H9 (cell line): ENCODE results near the gene RAPGEF6. TPM values are rescaled to one million over a fixed set of nuclear protein-coding genes. Genes with fewer than 3 reads are reported as not detected.

Source experiments
- DNase-seq: peaks from one replicate; pipeline ENCODE4 v3.0.0-alpha.2; 2017
- H2AFZ ChIP-seq: one replicate; pipeline ENCODE4 v1.6.1; 2013; ENCODE audit warnings: mild to moderate bottlenecking, low read length, control low read depth, moderate library complexity
- H2AK5ac ChIP-seq: 2 replicates; pipeline ENCODE4 v1.6.1; 2013; ENCODE audit warnings: low read length, control low read depth, mixed read lengths; ENCODE audit not compliant: insufficient read length
- H2BK120ac ChIP-seq: one replicate; pipeline ENCODE4 v1.6.1; 2013; ENCODE audit warnings: low read depth, mild to moderate bottlenecking, low read length, control low read depth, inconsistent platforms; ENCODE audit not compliant: poor library complexity, severe bottlenecking
- H2BK12ac ChIP-seq: 2 replicates; pipeline ENCODE4 v1.6.1; 2013; ENCODE audit warnings: low read length, control low read depth, mixed read lengths, low read depth; ENCODE audit not compliant: insufficient read length
- H2BK15ac ChIP-seq: 2 replicates; pipeline ENCODE4 v1.6.1; 2013; ENCODE audit warnings: low read depth, low read length, control low read depth
- H2BK20ac ChIP-seq: one replicate; pipeline ENCODE4 v1.6.1; 2013; ENCODE audit warnings: low read depth, mild to moderate bottlenecking, low read length, control low read depth, inconsistent platforms; ENCODE audit not compliant: poor library complexity, severe bottlenecking
- H2BK5ac ChIP-seq: 2 replicates; pipeline ENCODE4 v1.6.1; 2013; ENCODE audit warnings: low read length, control low read depth, mixed read lengths; ENCODE audit not compliant: insufficient read length
- H3K14ac ChIP-seq: 2 replicates; pipeline ENCODE4 v1.6.1; 2013; ENCODE audit warnings: low read length, control low read depth; ENCODE audit not compliant: insufficient read depth
- H3K18ac ChIP-seq: 2 replicates; pipeline ENCODE4 v1.6.1; 2013; ENCODE audit warnings: low read depth, mild to moderate bottlenecking, mixed read lengths, low read length, control low read depth; ENCODE audit not compliant: insufficient read length
- H3K23ac ChIP-seq: 2 replicates; pipeline ENCODE4 v1.6.1; 2013; ENCODE audit warnings: low read length, control low read depth, mixed read lengths, low read depth; ENCODE audit not compliant: insufficient read length
- H3K23me2 ChIP-seq: 2 replicates; pipeline ENCODE4 v1.6.1; 2013; ENCODE audit warnings: low read depth, mild to moderate bottlenecking, mixed read lengths, low read length, control low read depth; ENCODE audit not compliant: insufficient read length, poor library complexity, severe bottlenecking
- H3K27ac ChIP-seq: 2 replicates; pipeline ENCODE4 v1.5.1; 2013; ENCODE audit warnings: low read length, control low read depth, mixed read lengths, low read depth; ENCODE audit not compliant: insufficient read length
- H3K27me3 ChIP-seq: 2 replicates; pipeline ENCODE4 v1.6.1; 2013; ENCODE audit warnings: low read length, control low read depth, inconsistent platforms; ENCODE audit not compliant: insufficient read depth
- H3K4ac ChIP-seq: 2 replicates; pipeline ENCODE4 v1.6.1; 2013; ENCODE audit warnings: low read depth, mild to moderate bottlenecking, control low read depth, inconsistent platforms, low read length, moderate library complexity
- H3K4me1 ChIP-seq: 2 replicates; pipeline ENCODE4 v1.6.1; 2013; ENCODE audit warnings: low read length, control low read depth, inconsistent platforms; ENCODE audit not compliant: insufficient read depth
- H3K4me2 ChIP-seq: 2 replicates; pipeline ENCODE4 v1.6.1; 2013; ENCODE audit warnings: low read length, control low read depth, mixed read lengths; ENCODE audit not compliant: insufficient read length, insufficient read depth
- H3K56ac ChIP-seq: 2 replicates; pipeline ENCODE4 v1.6.1; 2013; ENCODE audit warnings: low read depth, mild to moderate bottlenecking, mixed read lengths, low read length, control low read depth; ENCODE audit not compliant: insufficient read length
- H3K79me1 ChIP-seq: 2 replicates; pipeline ENCODE4 v1.6.1; 2013; ENCODE audit warnings: low read depth, mild to moderate bottlenecking, moderate library complexity, low read length, control low read depth, inconsistent platforms; ENCODE audit not compliant: insufficient read depth, poor library complexity, severe bottlenecking
- H3K79me2 ChIP-seq: 2 replicates; pipeline ENCODE4 v1.6.1; 2013; ENCODE audit warnings: low read length, control low read depth, inconsistent platforms; ENCODE audit not compliant: insufficient read depth
- H3K9ac ChIP-seq: 2 replicates; pipeline ENCODE4 v1.6.1; 2013; ENCODE audit warnings: low read length, control low read depth, mixed read lengths; ENCODE audit not compliant: insufficient read length; ENCODE audit errors: extremely low read depth
- H3K9me3 ChIP-seq: one replicate; pipeline ENCODE4 v1.6.1; 2013; ENCODE audit warnings: low read depth, low read length, inconsistent platforms; ENCODE audit not compliant: control insufficient read depth
- H3T11ph ChIP-seq: one replicate; pipeline ENCODE4 v1.6.1; 2013; ENCODE audit warnings: mild to moderate bottlenecking, low read length, control low read depth, inconsistent platforms
- H4K20me1 ChIP-seq: one replicate; pipeline ENCODE4 v1.6.1; 2013; ENCODE audit not compliant: control insufficient read depth, insufficient read length, insufficient read depth
- H4K5ac ChIP-seq: 2 replicates; pipeline ENCODE4 v1.6.1; 2013; ENCODE audit warnings: low read depth, mild to moderate bottlenecking, mixed read lengths, low read length, control low read depth; ENCODE audit not compliant: insufficient read length
- H4K8ac ChIP-seq: replicated peaks from 2 replicates; pipeline ENCODE4 v1.6.1; 2013; ENCODE audit warnings: low read length, control low read depth, mixed read lengths, low read depth; ENCODE audit not compliant: insufficient read length
- H4K91ac ChIP-seq: 2 replicates; pipeline ENCODE4 v1.6.1; 2013; ENCODE audit warnings: low read depth, mild to moderate bottlenecking, moderate library complexity, mixed read lengths, low read length, control low read depth; ENCODE audit not compliant: insufficient read length
- H3K27ac Mint-ChIP-seq, 3 experiments: 2 replicates in 2 of 3; 3 replicates in 1 of 3; pipeline ENCODE4 v1.8.0; 2020 to 2021; ENCODE audit warnings: mixed read lengths in 3 of 3, mild to moderate bottlenecking in 1 of 3, moderate library complexity in 1 of 3
- H3K27me3 Mint-ChIP-seq: 2 replicates; pipeline ENCODE4 v1.8.0; 2021; ENCODE audit warnings: low read depth, mild to moderate bottlenecking, moderate library complexity, mixed read lengths
- H3K36me3 Mint-ChIP-seq, 3 experiments: 2 replicates in 2 of 3; 3 replicates in 1 of 3; pipeline ENCODE4 v1.8.0; 2020 to 2021; ENCODE audit warnings: low read depth in 3 of 3, mixed read lengths in 3 of 3; ENCODE audit not compliant: insufficient read depth in 1 of 3
- H3K4me1 Mint-ChIP-seq, 2 experiments: 2 replicates each; pipeline ENCODE4 v1.8.0; 2020; ENCODE audit warnings: mixed read lengths in 2 of 2
- H3K4me3 Mint-ChIP-seq, 2 experiments: 2 replicates in 1 of 2; 3 replicates in 1 of 2; pipeline ENCODE4 v1.8.0; 2020 to 2021; ENCODE audit warnings: mild to moderate bottlenecking in 2 of 2, mixed read lengths in 2 of 2, moderate library complexity in 1 of 2
- H3K9me3 Mint-ChIP-seq, 2 experiments: 2 replicates in 1 of 2; 3 replicates in 1 of 2; pipeline ENCODE4 v1.8.0; 2020; ENCODE audit warnings: mild to moderate bottlenecking in 2 of 2, mixed read lengths in 2 of 2, moderate library complexity in 1 of 2
- WGBS: extraction: QIAGEN DNeasy Blood & Tissue Kit; methylation state at CpG from one replicate; pipeline ENCODE4 v1.1.7; 2013; ENCODE audit warnings: missing lambda C conversion rate, low lambda C conversion rate, mixed read lengths; ENCODE audit not compliant: insufficient read length; ENCODE audit errors: extremely low coverage; 5-methylcytosine and 5-hydroxymethylcytosine counted together
- total RNA-seq: library from RNA; stranded (reverse); gene quantifications from 2 replicates; pipeline ENCODE4 v1.2.1, GENCODE V29; 2021
- TF ChIP-seq, protein P1 (sequence below): fragments of 200-600 bp; sonication (generic); conservative IDR thresholded peaks from 3 replicates; pipeline ENCODE4 v1.8.0; 2021; ENCODE audit warnings: antibody characterized with exemption, mild to moderate bottlenecking

The RAPGEF6 gene
- total RNA-seq, 1 experiment from 2014 or later: 19.7 TPM

GRCh38 chr5:131615957-131616356 is 19.1 kb downstream of the RAPGEF6 start:
- TF ChIP-seq, protein P1, sequence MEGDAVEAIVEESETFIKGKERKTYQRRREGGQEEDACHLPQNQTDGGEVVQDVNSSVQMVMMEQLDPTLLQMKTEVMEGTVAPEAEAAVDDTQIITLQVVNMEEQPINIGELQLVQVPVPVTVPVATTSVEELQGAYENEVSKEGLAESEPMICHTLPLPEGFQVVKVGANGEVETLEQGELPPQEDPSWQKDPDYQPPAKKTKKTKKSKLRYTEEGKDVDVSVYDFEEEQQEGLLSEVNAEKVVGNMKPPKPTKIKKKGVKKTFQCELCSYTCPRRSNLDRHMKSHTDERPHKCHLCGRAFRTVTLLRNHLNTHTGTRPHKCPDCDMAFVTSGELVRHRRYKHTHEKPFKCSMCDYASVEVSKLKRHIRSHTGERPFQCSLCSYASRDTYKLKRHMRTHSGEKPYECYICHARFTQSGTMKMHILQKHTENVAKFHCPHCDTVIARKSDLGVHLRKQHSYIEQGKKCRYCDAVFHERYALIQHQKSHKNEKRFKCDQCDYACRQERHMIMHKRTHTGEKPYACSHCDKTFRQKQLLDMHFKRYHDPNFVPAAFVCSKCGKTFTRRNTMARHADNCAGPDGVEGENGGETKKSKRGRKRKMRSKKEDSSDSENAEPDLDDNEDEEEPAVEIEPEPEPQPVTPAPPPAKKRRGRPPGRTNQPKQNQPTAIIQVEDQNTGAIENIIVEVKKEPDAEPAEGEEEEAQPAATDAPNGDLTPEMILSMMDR: no peak
- WGBS: no CpG with 5 or more reads among the region's 2 CpGs

More at GRCh38 chr5:131615957-131616356, 19.1 kb downstream of the RAPGEF6 start:
- Mint-ChIP-seq H3K4me3 (no peak overlapping the region), H3K4me1 (peaks cover 13 to 16% of the 10 kb centered on the region in 2 experiments), H3K36me3 (no peaks in the 10 kb centered on the region; a peak in 2 of 7 replicates), H3K9me3 (no peaks in the 10 kb centered on the region), H3K27ac (no peak overlapping the region), H3K27me3 (no peaks in the 10 kb centered on the region)
- H2BK5ac ChIP-seq: no peak overlapping the region
- H2AK5ac ChIP-seq: no peak overlapping the region
- H3K79me1 ChIP-seq: peaks cover 5% of the 10 kb centered on the region
- no peak overlapping the region for H3K14ac ChIP-seq
- no peak overlapping the region for H4K91ac ChIP-seq
- no peak overlapping the region for H3K27ac ChIP-seq
- no peak for DNase-seq
- H2BK120ac ChIP-seq: no peak overlapping the region
- no peaks in the 10 kb centered on the region for H3K23me2 ChIP-seq
- no peak overlapping the region for H3K23ac ChIP-seq
- no peaks in the 10 kb centered on the region for H3K9me3 ChIP-seq
- H3K4me1 ChIP-seq: no peaks in the 10 kb centered on the region; the same call in 1 of the 2 replicates
- H2BK12ac ChIP-seq: no peak overlapping the region
- peaks cover 4% of the 10 kb centered on the region; the same call in 1 of the 2 replicates for H3K79me2 ChIP-seq
- H3K4ac ChIP-seq: no peak overlapping the region
- no peak overlapping the region for H3K4me2 ChIP-seq
- no peaks in the 10 kb centered on the region for H4K20me1 ChIP-seq
- H3T11ph ChIP-seq: no peak overlapping the region
- no peak overlapping the region for H2BK15ac ChIP-seq
- H3K18ac ChIP-seq: no peak overlapping the region
- no peak overlapping the region for H2AFZ ChIP-seq
- H3K56ac ChIP-seq: no peak overlapping the region
- H2BK20ac ChIP-seq: no peak overlapping the region
- H4K5ac ChIP-seq: no peak overlapping the region
- H3K27me3 ChIP-seq: no peaks in the 10 kb centered on the region
- H3K9ac ChIP-seq: no peak overlapping the region
- H4K8ac ChIP-seq: no peak overlapping the region
